ENCODE measurements around the gene SLCO3A1.

The SLCO3A1 gene

DNA sequence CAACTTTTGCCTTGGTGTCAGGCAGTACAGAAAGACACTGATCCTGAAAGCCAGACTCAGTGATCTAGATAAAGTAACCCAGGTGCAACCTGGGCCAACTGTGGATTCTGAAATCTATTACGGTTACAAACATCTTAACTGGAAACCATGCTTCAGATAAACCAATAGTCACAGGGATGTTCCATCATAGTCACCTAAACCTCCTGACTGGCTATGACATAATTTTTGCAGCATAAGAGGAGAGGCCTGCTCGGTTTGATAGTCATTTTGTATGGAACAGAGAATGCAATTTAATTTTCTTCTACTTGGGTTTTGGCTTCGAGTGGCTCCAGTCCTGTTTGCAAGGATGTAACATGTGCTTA lies 3.7 kb downstream of the SLCO3A1 start:
- no peak for DNase-seq (ENCODE audit: low read depth)
- H3K4me3 ChIP-seq (ENCODE audit: low read depth, low read length) = no peak overlapping the region

DNA sequence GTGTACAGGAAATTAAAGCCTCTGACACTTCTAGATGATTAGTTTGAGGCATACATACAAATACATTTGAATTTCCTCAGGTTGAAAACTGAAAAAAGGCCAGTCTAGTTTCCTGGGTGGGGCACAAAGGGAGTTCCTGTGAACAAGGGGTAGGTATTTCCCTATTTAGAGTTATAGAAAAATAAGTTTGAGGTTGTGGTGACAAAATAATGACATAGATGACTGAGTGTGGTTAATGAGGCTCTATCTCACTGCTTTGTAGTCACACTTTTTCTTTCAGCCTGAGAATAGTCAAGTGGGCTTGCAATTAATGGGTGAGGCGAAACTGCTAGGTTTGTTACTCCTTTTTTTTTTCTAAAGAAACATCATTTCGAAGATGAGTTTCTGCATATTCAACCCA lies 4.3 kb downstream of the SLCO3A1 start:
- no peak overlapping the region for H3K4me3 ChIP-seq (ENCODE audit: low read depth, low read length)
- no peak for DNase-seq (ENCODE audit: low read depth)

GRCh38 chr15:91860498-91860897 lies 7.0 kb downstream of the SLCO3A1 start:
- no peak for DNase-seq (ENCODE audit: low read depth)
- H3K4me3 ChIP-seq (ENCODE audit: low read depth, low read length) = no peak overlapping the region

DNA sequence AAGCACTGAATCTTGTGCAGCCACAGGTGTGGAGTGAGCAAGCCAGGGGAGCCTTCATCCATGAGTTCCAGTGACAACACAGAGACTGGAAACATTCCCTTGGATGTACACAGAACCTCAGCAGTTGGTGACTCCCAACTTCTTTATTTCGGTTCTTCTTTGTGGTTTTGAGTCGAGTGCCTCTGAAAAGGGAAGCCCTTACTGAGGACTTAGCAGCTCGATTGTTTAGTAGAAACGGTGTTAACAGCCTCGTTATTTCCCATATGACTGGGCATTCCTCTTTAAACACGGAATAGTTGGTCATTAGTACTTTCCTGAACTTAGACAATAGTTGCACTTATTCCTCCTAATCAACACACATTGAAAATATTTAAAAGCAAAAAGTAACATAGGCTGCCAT lies 7.7 kb downstream of the SLCO3A1 start:
- H3K4me3 ChIP-seq (ENCODE audit: low read depth, low read length) = no peak overlapping the region
- DNase-seq (ENCODE audit: low read depth) = no peak

DNA sequence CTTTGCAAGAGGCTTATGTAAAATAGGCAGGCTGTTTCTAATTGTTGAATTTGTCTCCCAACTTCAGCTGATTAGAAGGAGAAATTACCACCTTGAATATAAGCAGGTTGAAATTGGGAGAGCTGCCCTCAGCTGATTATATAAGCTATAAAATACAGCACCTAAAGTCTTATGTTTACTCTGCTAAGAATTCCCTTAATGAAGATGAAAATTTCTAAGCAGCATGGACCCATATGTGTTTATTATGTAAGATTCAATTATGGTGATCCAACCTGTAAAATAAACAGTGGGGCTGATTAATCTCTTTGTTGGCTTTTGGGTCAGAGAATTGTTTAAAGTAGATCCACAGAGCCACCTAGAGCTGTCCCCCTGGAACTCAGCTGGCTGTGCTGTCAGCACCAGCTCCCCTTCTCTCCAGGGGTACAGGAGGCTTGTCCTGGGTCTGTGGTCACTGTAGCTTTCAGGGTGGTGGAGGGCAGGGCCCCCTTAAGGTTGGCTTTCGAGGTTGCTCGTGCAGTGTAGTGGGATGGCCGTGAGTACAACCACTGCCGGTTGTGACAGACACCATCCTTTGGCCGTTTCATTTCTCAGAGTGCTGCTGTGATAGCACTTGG lies 9.5 kb downstream of the SLCO3A1 start:
- H3K4me3 ChIP-seq (ENCODE audit: low read depth, low read length) = no peak overlapping the region
- no peak for DNase-seq (ENCODE audit: low read depth)

DNA sequence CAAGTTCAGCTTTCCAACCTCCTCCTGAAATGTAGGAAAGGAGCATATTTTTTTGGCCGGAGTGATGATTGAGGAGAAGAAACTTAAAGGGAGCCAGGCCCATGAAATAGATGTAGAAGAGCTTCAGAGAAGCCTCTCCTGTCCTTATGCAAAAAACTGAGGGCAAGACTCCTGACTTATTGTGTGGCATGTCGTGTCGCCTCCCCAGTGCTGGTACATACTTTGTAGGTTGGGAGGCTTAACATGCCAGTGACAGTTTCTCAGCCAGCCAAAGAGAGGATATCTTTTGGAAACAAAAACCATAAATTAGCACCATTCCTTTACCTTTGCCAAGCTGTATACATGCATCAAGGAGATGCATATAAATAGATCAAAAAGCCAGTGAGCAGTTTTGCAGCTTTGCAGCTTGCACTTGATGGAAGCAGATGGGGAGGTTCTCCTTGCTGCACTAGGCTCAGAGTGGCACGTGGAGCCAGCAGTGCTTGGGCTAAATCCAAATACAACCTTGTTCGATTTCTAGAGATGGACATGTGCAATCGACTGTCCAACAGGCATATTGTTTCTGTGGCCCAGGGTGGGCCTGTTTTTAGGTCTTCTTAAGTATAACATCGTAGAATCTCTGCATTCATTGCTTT lies 10.2 kb downstream of the SLCO3A1 start:
- no peak for DNase-seq (ENCODE audit: low read depth)
- no peak overlapping the region for H3K4me3 ChIP-seq (ENCODE audit: low read depth, low read length)

- H3K4me3 ChIP-seq (ENCODE audit: low read depth, low read length) = no peak overlapping the region
- no peak for DNase-seq (ENCODE audit: low read depth)
These were observed 11.2 kb downstream of the SLCO3A1 start for GRCh38 chr15:91864664-91865063.

DNA sequence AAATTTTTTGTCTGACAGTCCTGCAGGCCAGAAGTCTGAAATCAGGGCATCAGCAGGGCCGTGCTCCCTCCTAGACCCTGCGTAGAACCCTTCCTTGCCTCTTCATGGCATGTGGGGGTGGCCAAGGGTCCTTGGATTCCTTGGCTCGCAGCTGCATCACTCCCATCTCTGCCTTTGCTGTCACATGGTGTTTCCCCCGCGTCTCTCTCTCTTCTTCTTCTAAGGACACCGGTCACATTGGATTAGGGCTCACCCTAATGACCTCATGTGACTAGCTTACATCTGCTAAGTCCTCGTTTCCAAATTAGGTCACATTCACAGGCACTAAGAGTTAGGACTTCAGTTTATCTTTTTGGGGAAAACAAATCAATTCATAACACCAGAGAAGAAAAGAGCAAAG lies 12.0 kb downstream of the SLCO3A1 start:
- H3K4me3 ChIP-seq (ENCODE audit: low read depth, low read length) = no peak overlapping the region
- DNase-seq (ENCODE audit: low read depth) = no peak

GRCh38 chr15:91865950-91866349 lies 12.4 kb downstream of the SLCO3A1 start:
- no peak for DNase-seq (ENCODE audit: low read depth)
- no peak overlapping the region for H3K4me3 ChIP-seq (ENCODE audit: low read depth, low read length)

DNA sequence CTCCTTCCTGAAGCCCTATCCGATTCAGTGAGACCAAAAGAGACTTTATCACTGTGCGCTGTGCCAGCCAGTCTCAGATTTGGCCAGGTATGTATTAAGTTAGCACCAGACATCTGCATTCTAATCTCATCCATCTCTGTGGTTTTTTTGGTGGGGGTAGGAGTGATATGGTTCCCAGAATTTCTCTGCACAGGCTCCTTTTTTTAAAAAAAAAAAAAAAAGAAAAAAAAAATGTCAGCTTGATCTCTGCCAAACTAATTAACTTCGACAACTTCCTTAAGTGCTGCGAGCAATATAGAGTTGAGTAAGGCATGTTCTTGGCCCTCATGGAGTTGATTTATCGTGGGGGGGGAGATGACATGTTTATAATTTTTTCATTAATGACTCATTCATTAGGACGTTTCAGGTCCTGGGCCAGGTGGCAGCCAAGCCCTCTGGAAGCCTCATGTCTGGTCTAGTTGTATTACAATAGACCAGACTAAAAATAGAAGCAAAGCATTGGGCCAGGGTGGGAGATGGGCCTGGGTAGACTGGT lies 12.9 kb downstream of the SLCO3A1 start:
- DNase-seq (ENCODE audit: low read depth) = no peak
- H3K4me3 ChIP-seq (ENCODE audit: low read depth, low read length) = no peak overlapping the region

DNA sequence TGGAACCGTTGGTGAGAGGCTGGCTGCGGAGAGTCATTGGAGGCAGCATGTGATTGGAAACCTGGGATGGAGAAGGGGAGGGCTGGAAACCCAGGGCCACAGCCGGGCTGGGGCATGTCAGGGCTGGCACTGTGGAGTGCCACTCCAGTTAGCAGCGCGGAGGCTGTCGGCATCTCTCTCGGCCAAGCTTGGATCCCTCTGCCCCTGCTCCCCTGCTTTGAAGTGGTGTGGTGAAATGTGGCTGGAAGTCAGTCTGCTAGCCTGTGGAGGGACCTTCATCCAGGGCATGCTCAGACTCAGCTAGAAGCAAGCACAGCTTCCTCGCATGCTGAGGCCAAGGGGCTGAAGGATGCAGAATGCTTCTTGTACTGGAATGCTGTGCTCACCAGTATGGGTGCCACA lies 13.5 kb downstream of the SLCO3A1 start:
- no peak for DNase-seq (ENCODE audit: low read depth)
- no peak overlapping the region for H3K4me3 ChIP-seq (ENCODE audit: low read depth, low read length)

GRCh38 chr15:91867581-91868026 lies 14.1 kb downstream of the SLCO3A1 start:
- no peak overlapping the region for H3K4me3 ChIP-seq (ENCODE audit: low read depth, low read length)
- DNase-seq (ENCODE audit: low read depth) = peak; percentile 78

DNA sequence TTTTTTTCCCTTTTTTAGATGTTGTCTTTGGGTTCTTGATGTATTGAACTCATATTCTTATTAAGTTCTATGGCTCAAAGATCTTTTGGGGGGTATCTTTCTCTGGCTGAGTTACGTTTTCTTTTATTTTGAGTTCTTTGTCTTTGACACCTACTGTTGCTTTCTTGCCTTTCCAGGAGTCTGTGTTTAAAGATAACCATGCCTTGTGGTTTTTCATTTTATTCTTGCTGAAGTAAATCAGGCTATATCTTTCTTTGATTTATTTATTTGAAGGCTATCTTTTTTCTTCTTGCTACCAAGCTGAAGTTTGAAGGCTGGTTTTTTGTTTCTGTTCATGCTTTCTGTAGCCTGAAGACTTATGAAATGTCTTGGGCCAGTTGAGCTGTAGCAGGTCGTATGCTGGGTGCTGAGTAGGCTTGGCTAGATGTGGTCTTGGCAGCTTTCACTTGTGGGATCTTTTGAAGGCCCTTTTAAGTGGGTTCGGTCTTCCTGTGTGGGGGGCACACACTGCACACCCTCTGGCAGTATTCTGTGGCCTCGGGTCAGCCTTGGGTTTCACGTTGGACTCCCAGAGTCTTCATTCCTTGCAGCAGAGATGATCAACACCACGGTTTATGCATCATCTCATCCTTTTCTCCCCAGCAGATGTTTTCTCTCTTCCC lies 17.5 kb downstream of the SLCO3A1 start:
- H3K4me3 ChIP-seq (ENCODE audit: low read depth, low read length) = no peak overlapping the region
- no peak for DNase-seq (ENCODE audit: low read depth)

DNA sequence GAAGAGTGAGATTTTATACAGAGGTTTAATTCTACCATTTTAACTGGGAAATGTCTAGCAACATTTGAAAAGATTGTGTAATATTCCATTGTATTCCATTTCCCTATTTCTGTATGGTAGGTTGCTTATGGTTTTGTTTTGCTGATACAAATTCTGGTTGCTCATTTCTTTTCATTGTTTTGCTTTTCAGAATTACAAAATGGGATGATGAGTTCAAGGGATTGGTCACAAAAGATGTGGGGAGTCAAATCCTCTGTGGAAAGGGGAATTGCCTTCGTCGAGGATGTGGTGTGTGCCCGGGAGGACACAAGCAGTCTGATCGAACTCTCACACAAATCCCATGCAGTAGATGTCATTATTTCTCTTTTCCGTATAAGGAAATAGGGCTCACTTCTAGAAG lies 18.3 kb downstream of the SLCO3A1 start:
- DNase-seq (ENCODE audit: low read depth) = no peak
- no peak overlapping the region for H3K4me3 ChIP-seq (ENCODE audit: low read depth, low read length)

GRCh38 chr15:91872356-91873137 lies 19.0 kb downstream of the SLCO3A1 start:
- H3K4me3 ChIP-seq (ENCODE audit: low read depth, low read length) = no peak overlapping the region
- DNase-seq (ENCODE audit: low read depth) = no peak

DNA sequence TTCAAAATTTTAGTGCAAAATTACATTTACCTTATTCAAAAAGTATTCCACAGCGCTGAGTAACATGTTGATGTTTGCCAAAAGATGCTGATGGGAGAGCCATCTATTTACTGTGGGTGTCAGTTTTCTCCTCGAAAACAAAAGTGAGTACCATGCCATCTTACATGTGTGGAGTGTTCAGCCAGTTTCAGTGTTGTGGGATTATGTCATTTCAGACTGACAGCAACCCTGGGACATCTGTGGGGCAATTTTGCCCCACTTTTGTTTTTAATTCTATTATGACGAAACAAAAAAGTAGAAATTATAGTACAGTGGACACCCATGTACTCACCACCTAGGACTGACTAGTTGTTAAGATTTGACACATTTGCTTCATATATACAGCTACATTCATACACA lies 19.6 kb downstream of the SLCO3A1 start:
- no peak overlapping the region for H3K4me3 ChIP-seq (ENCODE audit: low read depth, low read length)
- DNase-seq (ENCODE audit: low read depth) = no peak

DNA sequence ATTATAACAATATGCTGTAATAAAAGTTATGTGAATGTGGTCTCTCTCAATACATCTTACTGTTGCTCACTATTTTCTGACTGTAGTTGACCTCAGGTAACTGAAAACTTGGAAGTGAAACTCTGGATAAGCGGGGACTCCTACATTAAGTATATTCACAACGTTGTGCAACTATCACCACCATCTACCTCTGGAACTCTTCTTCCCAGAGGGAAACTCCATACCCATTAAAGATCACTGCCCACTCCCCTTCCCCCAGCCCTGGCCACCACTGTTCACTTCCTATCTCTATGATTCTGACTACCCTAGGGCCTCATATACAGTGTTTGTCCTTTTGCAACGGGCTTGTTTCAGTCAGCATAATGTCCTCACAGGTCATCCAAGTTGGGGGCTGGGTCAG lies 20.7 kb downstream of the SLCO3A1 start:
- no peak overlapping the region for H3K4me3 ChIP-seq (ENCODE audit: low read depth, low read length)
- no peak for DNase-seq (ENCODE audit: low read depth)

- no peak for DNase-seq (ENCODE audit: low read depth)
These were observed 21.6 kb downstream of the SLCO3A1 start for GRCh38 chr15:91874992-91875660.

DNA sequence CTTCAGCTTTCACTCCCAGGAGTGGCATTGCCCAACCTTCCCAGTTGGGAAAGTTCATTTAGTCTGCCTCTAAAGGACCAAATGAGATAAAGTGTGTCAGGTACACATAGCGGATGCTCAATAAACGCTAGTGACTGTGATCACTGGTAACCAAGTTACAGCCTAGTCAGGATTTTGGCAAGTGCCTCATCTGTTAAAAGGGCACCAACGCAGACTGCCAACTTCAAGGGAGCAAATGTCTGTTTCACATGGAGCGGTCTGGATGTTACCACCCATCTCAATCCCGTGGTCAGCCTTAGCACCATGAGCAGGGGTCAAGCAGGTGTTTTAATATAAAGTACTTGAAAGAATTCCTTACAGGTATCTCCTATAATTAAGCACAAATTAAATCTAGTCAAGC lies 22.7 kb downstream of the SLCO3A1 start:
- H3K4me3 ChIP-seq (ENCODE audit: low read depth, low read length) = no peak overlapping the region
- DNase-seq (ENCODE audit: low read depth) = no peak

More at GRCh38 chr15:91874992-91875660, 21.6 kb downstream of the SLCO3A1 start:
- H3K4me3 ChIP-seq (ENCODE audit: low read depth, low read length) = no peak overlapping the region

Measured in skeletal muscle cell (primary cell).